AG09319 (cell line): ENCODE results near the gene GAS2L1.

Source experiments
- DNase-seq: peaks from one replicate; pipeline ENCODE4 v3.0.0-alpha.2; 2010; ENCODE audit warnings: low read depth; ENCODE audit errors: extremely low read depth
- CTCF ChIP-seq: IDR thresholded peaks from 2 replicates; pipeline ENCODE4 v1.5.1; 2011; ENCODE audit warnings: low read depth, mild to moderate bottlenecking, inconsistent platforms, low read length, moderate library complexity

The GAS2L1 gene

GRCh38 chr22:29268511-29269229 lies 37.8 kb upstream of the GAS2L1 start:
- TF ChIP-seq CTCF: no peak
- no peak for DNase-seq

DNA sequence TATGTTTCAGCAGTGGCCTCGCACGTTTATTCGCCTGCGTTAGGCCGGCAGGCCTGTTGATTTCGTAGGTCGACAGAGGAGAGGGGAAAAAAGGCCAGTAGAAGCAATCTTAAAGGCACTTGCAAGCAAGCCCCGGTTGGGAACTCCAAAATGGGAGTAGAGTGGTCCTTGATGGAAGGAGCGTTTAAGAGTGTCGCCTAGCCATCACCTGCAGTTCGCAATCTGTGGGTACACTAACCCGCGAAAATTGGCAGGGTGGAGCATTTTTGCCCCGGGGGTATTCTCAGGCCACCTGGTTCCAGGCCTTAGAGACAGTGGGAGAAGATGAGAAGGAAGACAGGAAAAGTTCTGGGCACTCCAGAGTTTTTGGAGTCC lies 37.2 kb upstream of the GAS2L1 start:
- no peak for DNase-seq
- TF ChIP-seq CTCF: no peak

- no peak for TF ChIP-seq CTCF
- DNase-seq: no peak
These were observed 36.5 kb upstream of the GAS2L1 start for GRCh38 chr22:29269731-29270474.

DNA sequence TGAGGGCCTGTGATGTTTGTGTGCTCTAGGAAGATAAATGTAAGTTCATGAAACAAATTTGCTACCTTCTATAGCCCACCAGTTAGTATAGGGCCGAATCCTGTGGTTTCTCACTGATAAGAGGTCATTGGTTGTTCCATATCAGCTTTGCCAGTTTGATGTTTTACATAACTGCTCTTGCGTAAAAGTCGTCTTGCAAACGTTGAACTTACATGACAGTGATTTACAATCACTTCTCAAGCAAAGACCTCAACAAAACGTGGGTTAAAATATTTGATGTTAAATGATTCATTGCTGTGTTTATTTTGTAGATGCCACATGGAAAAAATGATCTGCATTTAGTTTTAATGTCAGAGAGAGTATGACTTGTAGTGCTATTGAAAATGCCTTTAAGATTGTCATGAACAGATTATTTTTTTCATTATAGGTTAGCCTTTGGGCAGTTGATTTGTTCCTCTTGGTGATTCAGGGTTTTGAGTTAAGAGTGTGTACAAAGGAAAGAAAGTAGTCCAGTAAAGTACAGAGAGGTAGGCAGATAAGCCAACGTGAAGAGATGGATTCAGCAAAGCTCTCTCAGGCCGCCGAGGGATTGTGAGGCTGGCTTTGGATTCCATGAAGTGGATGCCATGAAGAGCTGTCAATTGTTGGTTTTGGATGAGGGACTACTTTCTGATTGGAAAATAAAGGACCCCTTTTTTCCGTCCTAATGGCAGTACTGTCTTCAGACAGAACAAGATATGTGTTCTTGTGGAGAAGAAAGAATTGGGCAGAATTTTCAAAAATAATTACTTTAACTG lies 35.8 kb upstream of the GAS2L1 start:
- no peak for TF ChIP-seq CTCF
- DNase-seq: no peak

- DNase-seq: no peak
- TF ChIP-seq CTCF: no peak
These were observed 33.8 kb upstream of the GAS2L1 start for GRCh38 chr22:29272624-29273023.

DNA sequence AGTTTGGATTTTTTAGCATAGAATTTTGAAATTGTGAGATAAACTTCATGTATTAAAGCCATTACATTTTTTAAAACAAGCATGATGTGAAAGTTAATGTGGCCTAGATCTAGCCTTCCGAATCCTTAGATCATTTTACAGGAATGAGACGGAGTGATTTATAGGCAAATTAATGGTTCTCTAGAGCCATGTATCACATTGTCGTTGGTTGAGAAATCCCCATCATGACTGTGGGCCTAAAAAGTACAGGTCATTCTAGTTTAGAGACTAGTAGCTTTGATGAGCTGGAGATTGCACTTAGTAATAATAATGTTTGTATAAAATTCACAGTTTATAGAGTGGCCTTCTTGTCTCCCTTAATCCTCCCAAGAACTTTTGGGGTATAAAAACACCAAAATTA lies 31.3 kb upstream of the GAS2L1 start:
- no peak for TF ChIP-seq CTCF

More for the DNA sequence above, 31.3 kb upstream of the GAS2L1 start:
- DNase-seq: no peak
